Measurements from ENCODE around the gene ACBD4. TPM values are rescaled to one million over a fixed set of nuclear protein-coding genes. Genes with fewer than 3 reads are reported as not detected.

ACBD4 gene
- polyA plus RNA-seq, 2 donors: 5.9 to 8.8 TPM

GRCh38 chr17:45125509-45125908 lies 10.0 kb upstream of the ACBD4 start:
- Histone ChIP-seq H3K4me1 (ENCODE audit: control insufficient read depth in 2 of 2, insufficient read depth in 2 of 2, low read length in 1 of 2) (peaks cover 23 to 41% of the 10 kb centered on the region in 2 donors), H3K27ac (ENCODE audit: low read depth in 2 of 2, low read length in 1 of 2) (no peak overlapping the region), H3K27me3 (ENCODE audit: control insufficient read depth in 1 of 2, insufficient read depth in 2 of 2, low read length in 2 of 2) (no peaks in the 10 kb centered on the region), H3K36me3 (ENCODE audit: control insufficient read depth in 2 of 2, insufficient read depth in 2 of 2, low read length in 1 of 2) (peaks cover 0 to 5% of the 10 kb centered on the region in 2 donors), H3K4me3 (ENCODE audit: low read depth in 1 of 2, low read length in 2 of 2) (no peak overlapping the region), H3K9me3 (ENCODE audit: control insufficient read depth in 2 of 2, insufficient read depth in 1 of 2, low read depth in 1 of 2, low read length in 1 of 2) (no peaks in the 10 kb centered on the region)
- WGBS, 2 donors: 98% methylated on average over 8 of the region's 8 CpGs

GRCh38 chr17:45127207-45127547 lies 8.3 kb upstream of the ACBD4 start:
- Histone ChIP-seq H3K4me3 (ENCODE audit: low read depth in 1 of 2, low read length in 2 of 2) (no peak overlapping the region), H3K4me1 (ENCODE audit: control insufficient read depth in 2 of 2, insufficient read depth in 2 of 2, low read length in 1 of 2) (peaks cover 20 to 53% of the 10 kb centered on the region in 2 donors)

GRCh38 chr17:45127548-45128300 lies 7.8 kb upstream of the ACBD4 start:
- WGBS, 2 donors: 27 to 28% methylated on average over 20 of the region's 20 CpGs
- peak overlapping the region; percentile 67 to 74 for H3K27ac ChIP-seq (ENCODE audit: low read depth in 2 of 2, low read length in 1 of 2)
- H3K36me3 ChIP-seq (ENCODE audit: control insufficient read depth in 2 of 2, insufficient read depth in 2 of 2, low read length in 1 of 2): no peaks in the 10 kb centered on the region
- H3K27me3 ChIP-seq (ENCODE audit: control insufficient read depth in 1 of 2, insufficient read depth in 2 of 2, low read length in 2 of 2): no peaks in the 10 kb centered on the region
- H3K4me1 ChIP-seq (ENCODE audit: control insufficient read depth in 2 of 2, insufficient read depth in 2 of 2, low read length in 1 of 2): peaks cover 20 to 50% of the 10 kb centered on the region in 2 donors
- H3K9me3 ChIP-seq (ENCODE audit: control insufficient read depth in 2 of 2, insufficient read depth in 1 of 2, low read depth in 1 of 2, low read length in 1 of 2): no peaks in the 10 kb centered on the region
- H3K4me3 ChIP-seq (ENCODE audit: low read depth in 1 of 2, low read length in 2 of 2): no peak overlapping the region

More at GRCh38 chr17:45127207-45127547, 8.3 kb upstream of the ACBD4 start:
- H3K27ac ChIP-seq (ENCODE audit: low read depth in 2 of 2, low read length in 1 of 2): peak overlapping the region; percentile 67 to 74
- no peaks in the 10 kb centered on the region for H3K36me3 ChIP-seq (ENCODE audit: control insufficient read depth in 2 of 2, insufficient read depth in 2 of 2, low read length in 1 of 2)
- WGBS, 2 donors: 61 to 65% methylated on average over 8 of the region's 8 CpGs
- no peaks in the 10 kb centered on the region for H3K9me3 ChIP-seq (ENCODE audit: control insufficient read depth in 2 of 2, insufficient read depth in 1 of 2, low read depth in 1 of 2, low read length in 1 of 2)
- H3K27me3 ChIP-seq (ENCODE audit: control insufficient read depth in 1 of 2, insufficient read depth in 2 of 2, low read length in 2 of 2): no peaks in the 10 kb centered on the region

- Histone ChIP-seq H3K27me3 (ENCODE audit: control insufficient read depth in 1 of 2, insufficient read depth in 2 of 2, low read length in 2 of 2) (no peaks in the 10 kb centered on the region), H3K27ac (ENCODE audit: low read depth in 2 of 2, low read length in 1 of 2) (peak overlapping the region; percentile 67 to 74), H3K4me1 (ENCODE audit: control insufficient read depth in 2 of 2, insufficient read depth in 2 of 2, low read length in 1 of 2) (peaks cover 20 to 53% of the 10 kb centered on the region in 2 donors), H3K4me3 (ENCODE audit: low read depth in 1 of 2, low read length in 2 of 2) (no peak overlapping the region), H3K9me3 (ENCODE audit: control insufficient read depth in 2 of 2, insufficient read depth in 1 of 2, low read depth in 1 of 2, low read length in 1 of 2) (no peaks in the 10 kb centered on the region), H3K36me3 (ENCODE audit: control insufficient read depth in 2 of 2, insufficient read depth in 2 of 2, low read length in 1 of 2) (no peaks in the 10 kb centered on the region)
- 67 to 70% methylated on average over 5 of the region's 5 CpGs for WGBS, 2 donors
Measured at GRCh38 chr17:45128331-45128730, 7.2 kb upstream of the ACBD4 start.

GRCh38 chr17:45128989-45129388 lies 6.5 kb upstream of the ACBD4 start:
- H3K9me3 ChIP-seq (ENCODE audit: control insufficient read depth in 2 of 2, insufficient read depth in 1 of 2, low read depth in 1 of 2, low read length in 1 of 2): no peaks in the 10 kb centered on the region
- 93 to 99% methylated on average over 2 of the region's 2 CpGs for WGBS, 2 donors
- H3K36me3 ChIP-seq (ENCODE audit: control insufficient read depth in 2 of 2, insufficient read depth in 2 of 2, low read length in 1 of 2): no peaks in the 10 kb centered on the region
- peak overlapping the region; percentile 75 to 81 for H3K27ac ChIP-seq (ENCODE audit: low read depth in 2 of 2, low read length in 1 of 2)
- H3K4me1 ChIP-seq (ENCODE audit: control insufficient read depth in 2 of 2, insufficient read depth in 2 of 2, low read length in 1 of 2): peaks cover 15 to 46% of the 10 kb centered on the region in 2 donors
- no peak overlapping the region for H3K4me3 ChIP-seq (ENCODE audit: low read depth in 1 of 2, low read length in 2 of 2)
- no peaks in the 10 kb centered on the region for H3K27me3 ChIP-seq (ENCODE audit: control insufficient read depth in 1 of 2, insufficient read depth in 2 of 2, low read length in 2 of 2)

- Histone ChIP-seq H3K27ac (ENCODE audit: low read depth in 2 of 2, low read length in 1 of 2) (peak overlapping the region; percentile 75 to 81), H3K36me3 (ENCODE audit: control insufficient read depth in 2 of 2, insufficient read depth in 2 of 2, low read length in 1 of 2) (no peaks in the 10 kb centered on the region), H3K4me3 (ENCODE audit: low read depth in 1 of 2, low read length in 2 of 2) (no peak overlapping the region), H3K27me3 (ENCODE audit: control insufficient read depth in 1 of 2, insufficient read depth in 2 of 2, low read length in 2 of 2) (no peaks in the 10 kb centered on the region), H3K9me3 (ENCODE audit: control insufficient read depth in 2 of 2, insufficient read depth in 1 of 2, low read depth in 1 of 2, low read length in 1 of 2) (no peaks in the 10 kb centered on the region), H3K4me1 (ENCODE audit: control insufficient read depth in 2 of 2, insufficient read depth in 2 of 2, low read length in 1 of 2) (peaks cover 12 to 42% of the 10 kb centered on the region in 2 donors)
- 45 to 61% methylated on average over 10 of the region's 10 CpGs for WGBS, 2 donors
Measured at GRCh38 chr17:45129426-45129939, 6.0 kb upstream of the ACBD4 start.

DNA sequence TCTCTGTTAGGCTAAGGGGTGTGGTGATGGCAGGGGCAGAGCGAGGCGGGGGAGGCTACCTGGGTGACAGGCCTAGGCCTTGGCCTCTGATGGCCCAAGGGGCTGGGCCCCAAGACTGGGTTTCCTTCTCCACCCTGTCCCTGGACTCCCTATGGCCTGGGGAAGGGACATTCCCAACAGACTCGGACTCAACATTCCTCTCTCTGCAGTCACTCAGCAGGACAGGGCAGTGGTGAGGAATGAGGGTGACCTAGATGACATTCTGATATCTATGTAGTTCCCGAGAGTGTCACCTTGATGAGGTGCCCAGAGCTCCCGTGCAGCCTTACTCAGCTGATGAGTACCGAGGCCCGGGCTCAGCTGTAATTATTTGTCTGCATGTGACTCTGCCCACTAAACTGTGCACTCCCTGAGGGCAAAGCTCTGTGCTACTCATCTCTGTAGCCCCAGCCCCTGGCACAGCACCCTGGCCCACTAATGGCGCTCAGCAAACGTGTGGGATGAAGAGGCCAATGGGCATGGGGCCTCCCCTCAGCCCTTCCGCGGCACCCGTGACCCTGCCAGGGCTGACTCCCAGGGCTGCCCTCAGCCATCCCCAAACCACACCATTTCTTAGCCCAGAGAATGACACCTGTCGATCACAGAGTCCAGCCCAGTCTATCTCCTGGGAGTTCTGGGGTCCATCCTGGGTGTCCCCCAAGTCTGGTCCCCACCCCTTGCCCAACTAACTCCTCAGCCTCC lies 5.4 kb upstream of the ACBD4 start:
- 44 to 65% methylated on average over 13 of the region's 13 CpGs for WGBS, 2 donors
- Histone ChIP-seq H3K27me3 (ENCODE audit: control insufficient read depth in 1 of 2, insufficient read depth in 2 of 2, low read length in 2 of 2) (no peaks in the 10 kb centered on the region), H3K4me3 (ENCODE audit: low read depth in 1 of 2, low read length in 2 of 2) (peak overlapping the region; percentile 22 to 67), H3K27ac (ENCODE audit: low read depth in 2 of 2, low read length in 1 of 2) (peak overlapping the region; percentile 75 to 81), H3K9me3 (ENCODE audit: control insufficient read depth in 2 of 2, insufficient read depth in 1 of 2, low read depth in 1 of 2, low read length in 1 of 2) (no peaks in the 10 kb centered on the region), H3K4me1 (ENCODE audit: control insufficient read depth in 2 of 2, insufficient read depth in 2 of 2, low read length in 1 of 2) (peaks cover 12 to 40% of the 10 kb centered on the region in 2 donors), H3K36me3 (ENCODE audit: control insufficient read depth in 2 of 2, insufficient read depth in 2 of 2, low read length in 1 of 2) (no peaks in the 10 kb centered on the region)

- H3K4me1 ChIP-seq (ENCODE audit: control insufficient read depth in 2 of 2, insufficient read depth in 2 of 2, low read length in 1 of 2): peaks cover 12 to 40% of the 10 kb centered on the region in 2 donors
- WGBS, 2 donors: 68 to 72% methylated on average over 17 of the region's 17 CpGs
- no peaks in the 10 kb centered on the region for H3K9me3 ChIP-seq (ENCODE audit: control insufficient read depth in 2 of 2, insufficient read depth in 1 of 2, low read depth in 1 of 2, low read length in 1 of 2)
- H3K36me3 ChIP-seq (ENCODE audit: control insufficient read depth in 2 of 2, insufficient read depth in 2 of 2, low read length in 1 of 2): no peaks in the 10 kb centered on the region
- peak overlapping the region; percentile 61 to 81 for H3K27ac ChIP-seq (ENCODE audit: low read depth in 2 of 2, low read length in 1 of 2)
- peak overlapping the region; percentile 67 to 73 for H3K4me3 ChIP-seq (ENCODE audit: low read depth in 1 of 2, low read length in 2 of 2)
- no peaks in the 10 kb centered on the region for H3K27me3 ChIP-seq (ENCODE audit: control insufficient read depth in 1 of 2, insufficient read depth in 2 of 2, low read length in 2 of 2)
Measured at GRCh38 chr17:45130681-45131615, 4.5 kb upstream of the ACBD4 start.
